Caco-2 (cell line): ENCODE results near the gene TMEM184B. TPM values are rescaled to one million over a fixed set of nuclear protein-coding genes. Genes with fewer than 3 reads are reported as not detected.

Source experiments
- BruUV-seq: library from RNA; stranded (reverse); fragments of 400-500 nt; replicated peaks from 2 replicates; lab custom pipeline; 2021; lab: Mats Ljungman, UMichigan
- CTCF ChIA-PET: fragments of 300-600 bp; sonication (Branson Sonifier 250); formaldehyde crosslinking; loops from one replicate; lab custom pipeline; 2022; ENCODE audit warnings: antibody characterized with exemption; lab: Charles Lee
- POLR2A ChIA-PET: fragments of 300-600 bp; sonication (Branson Sonifier 250); formaldehyde crosslinking; loops from one replicate; lab custom pipeline; 2022; ENCODE audit warnings: antibody characterized with exemption; lab: Charles Lee
- DNase-seq, 2 experiments: peaks; one replicate each; pipeline versions ENCODE4 v3.0.0 to v3.0.0-alpha.2; 2020 to 2022
- H3K27me3 ChIP-seq: replicated peaks from 2 replicates; pipeline ENCODE4 v1.6.0; 2011; ENCODE audit warnings: low read length; ENCODE audit not compliant: control insufficient read depth, insufficient read depth
- H3K36me3 ChIP-seq: 2 replicates; pipeline ENCODE4 v1.5.1; 2011; ENCODE audit warnings: low read length; ENCODE audit not compliant: control insufficient read depth, insufficient read depth
- H3K4me1 ChIP-seq: fragments of 250-450 bp; sonication (Bioruptor Pico); 2 replicates; pipeline ENCODE4 v1.5.1; 2020; ENCODE audit warnings: mild to moderate bottlenecking
- H3K4me3 ChIP-seq: 2 replicates; pipeline ENCODE4 v1.5.1; 2011; ENCODE audit warnings: low read depth, mild to moderate bottlenecking, control low read depth, low read length
- H3K9me3 ChIP-seq: fragments of 250-450 bp; sonication (Bioruptor Pico); 2 replicates; pipeline ENCODE4 v1.5.1; 2020; ENCODE audit warnings: mild to moderate bottlenecking, moderate library complexity
- H3K27ac Mint-ChIP-seq: one replicate; pipeline ENCODE4 v1.8.0; 2022; ENCODE audit warnings: mixed read lengths; ENCODE audit not compliant: unreplicated experiment
- H3K27me3 Mint-ChIP-seq: one replicate; pipeline ENCODE4 v1.8.0; 2022; ENCODE audit warnings: mixed read lengths; ENCODE audit not compliant: insufficient read depth, unreplicated experiment
- H3K36me3 Mint-ChIP-seq: one replicate; pipeline ENCODE4 v1.8.0; 2022; ENCODE audit warnings: mild to moderate bottlenecking, mixed read lengths; ENCODE audit not compliant: insufficient read depth, unreplicated experiment
- H3K4me1 Mint-ChIP-seq: one replicate; pipeline ENCODE4 v1.8.0; 2022; ENCODE audit warnings: low read depth, mixed read lengths; ENCODE audit not compliant: unreplicated experiment
- H3K4me3 Mint-ChIP-seq: one replicate; pipeline ENCODE4 v1.8.0; 2022; ENCODE audit warnings: mild to moderate bottlenecking, moderate library complexity, mixed read lengths; ENCODE audit not compliant: unreplicated experiment
- H3K9me3 Mint-ChIP-seq: one replicate; pipeline ENCODE4 v1.8.0; 2022; ENCODE audit warnings: mixed read lengths; ENCODE audit not compliant: unreplicated experiment
- intact Hi-C: fragments of 100-400 bp; cut with micrococcal nuclease; formaldehyde crosslinking; loops from one replicate; pipeline ENCODE4 v1.10.0; 2022; ENCODE audit not compliant: unreplicated experiment
- total RNA-seq: library from RNA; stranded (reverse); gene quantifications from 2 replicates; pipeline ENCODE4 v1.2.3, GENCODE V29; 2022
- TF ChIP-seq, protein P1 (sequence below), 2 experiments: fragments of 200-600 bp in 1 of 2; IDR thresholded peaks; 1 replicate in 1 of 2; 2 replicates in 1 of 2; pipeline versions ENCODE4 v1.5.1 to v1.8.0; 2011 to 2022; ENCODE audit warnings: antibody characterized with exemption in 1 of 2, control low read depth in 1 of 2, inconsistent platforms in 1 of 2, low read depth in 1 of 2, low read length in 1 of 2, mild to moderate bottlenecking in 1 of 2, moderate library complexity in 1 of 2; ENCODE audit not compliant: insufficient read depth in 1 of 2, severe bottlenecking in 1 of 2, unreplicated experiment in 1 of 2

Gene TMEM184B
- total RNA-seq, 1 experiment from 2014 or later: 53.3 TPM

DNA sequence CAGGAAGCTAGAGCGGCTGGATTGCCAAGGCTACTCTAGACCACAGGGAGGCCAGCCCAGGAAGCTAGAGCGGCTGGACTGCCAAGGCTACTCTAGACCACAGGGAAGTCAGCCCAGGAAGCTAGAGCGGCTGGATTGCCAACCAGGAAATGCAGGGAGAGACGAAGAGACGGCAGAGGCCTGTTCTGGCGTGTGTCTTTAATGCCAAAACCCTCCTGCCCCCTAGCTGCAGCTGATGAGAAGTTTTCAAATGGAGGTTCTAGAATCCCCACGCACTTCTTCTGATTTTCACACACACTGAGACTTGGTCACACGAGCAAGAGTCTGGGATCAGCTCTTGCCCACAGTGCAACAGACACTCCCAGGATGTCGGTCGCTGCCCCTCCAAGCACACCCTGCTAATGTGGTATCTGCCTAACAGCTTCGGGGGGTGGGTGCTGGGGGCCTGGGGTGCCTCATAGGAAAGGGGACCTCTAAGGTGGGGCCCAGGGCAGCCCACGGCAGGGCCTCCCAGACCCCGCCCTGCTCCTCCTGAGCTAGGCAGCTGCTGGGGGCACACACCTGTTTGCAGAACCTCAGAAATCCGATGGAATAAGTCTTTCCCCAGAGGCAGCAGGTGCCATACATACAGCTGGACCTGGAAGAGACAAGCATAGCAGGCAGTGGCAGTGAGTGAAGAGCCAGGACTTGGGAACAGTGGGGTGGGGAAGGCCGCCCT lies 42.5 kb downstream of the TMEM184B start:
- no peak overlapping the region for H3K27ac Mint-ChIP-seq
- no peaks in the 10 kb centered on the region for H3K9me3 ChIP-seq
- peaks cover 3% of the 10 kb centered on the region for H3K36me3 ChIP-seq
- no peak overlapping the region for H3K4me3 Mint-ChIP-seq
- peaks cover 18% of the 10 kb centered on the region for H3K36me3 Mint-ChIP-seq
- TF ChIP-seq, protein P1, sequence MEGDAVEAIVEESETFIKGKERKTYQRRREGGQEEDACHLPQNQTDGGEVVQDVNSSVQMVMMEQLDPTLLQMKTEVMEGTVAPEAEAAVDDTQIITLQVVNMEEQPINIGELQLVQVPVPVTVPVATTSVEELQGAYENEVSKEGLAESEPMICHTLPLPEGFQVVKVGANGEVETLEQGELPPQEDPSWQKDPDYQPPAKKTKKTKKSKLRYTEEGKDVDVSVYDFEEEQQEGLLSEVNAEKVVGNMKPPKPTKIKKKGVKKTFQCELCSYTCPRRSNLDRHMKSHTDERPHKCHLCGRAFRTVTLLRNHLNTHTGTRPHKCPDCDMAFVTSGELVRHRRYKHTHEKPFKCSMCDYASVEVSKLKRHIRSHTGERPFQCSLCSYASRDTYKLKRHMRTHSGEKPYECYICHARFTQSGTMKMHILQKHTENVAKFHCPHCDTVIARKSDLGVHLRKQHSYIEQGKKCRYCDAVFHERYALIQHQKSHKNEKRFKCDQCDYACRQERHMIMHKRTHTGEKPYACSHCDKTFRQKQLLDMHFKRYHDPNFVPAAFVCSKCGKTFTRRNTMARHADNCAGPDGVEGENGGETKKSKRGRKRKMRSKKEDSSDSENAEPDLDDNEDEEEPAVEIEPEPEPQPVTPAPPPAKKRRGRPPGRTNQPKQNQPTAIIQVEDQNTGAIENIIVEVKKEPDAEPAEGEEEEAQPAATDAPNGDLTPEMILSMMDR (IDR thresholded peaks at IDR 0.05; ENCODE audit: insufficient read depth in 1 of 2, low read depth in 1 of 2, low read length in 1 of 2, severe bottlenecking in 1 of 2, unreplicated experiment in 1 of 2): no peak
- BruUV-seq: no TSS peak
- no peaks in the 10 kb centered on the region for H3K9me3 Mint-ChIP-seq
- 0 out of 2 replicates have a peak, but pooled peaks cover 8% of the 10 kb centered on the region for H3K4me1 ChIP-seq
- peaks cover 6% of the 10 kb centered on the region for H3K4me1 Mint-ChIP-seq
- H3K27me3 Mint-ChIP-seq: no peaks in the 10 kb centered on the region
- POLR2A ChIA-PET: no interaction called here
- CTCF ChIA-PET: interaction anchor here (1.7 kb wide), 1 partner anchor 178 kb away, joined by 8 read pairs; no protein-coding TSS in a partner anchor
- H3K4me3 ChIP-seq: no peak overlapping the region
- peak in 1 of 2 experiments; percentile 32 for DNase-seq
- intact Hi-C loops: loop anchor here (1.0 kb wide), 1 partner anchor 130 kb away; no protein-coding TSS in a partner anchor
- H3K27me3 ChIP-seq: no peaks in the 10 kb centered on the region

DNA sequence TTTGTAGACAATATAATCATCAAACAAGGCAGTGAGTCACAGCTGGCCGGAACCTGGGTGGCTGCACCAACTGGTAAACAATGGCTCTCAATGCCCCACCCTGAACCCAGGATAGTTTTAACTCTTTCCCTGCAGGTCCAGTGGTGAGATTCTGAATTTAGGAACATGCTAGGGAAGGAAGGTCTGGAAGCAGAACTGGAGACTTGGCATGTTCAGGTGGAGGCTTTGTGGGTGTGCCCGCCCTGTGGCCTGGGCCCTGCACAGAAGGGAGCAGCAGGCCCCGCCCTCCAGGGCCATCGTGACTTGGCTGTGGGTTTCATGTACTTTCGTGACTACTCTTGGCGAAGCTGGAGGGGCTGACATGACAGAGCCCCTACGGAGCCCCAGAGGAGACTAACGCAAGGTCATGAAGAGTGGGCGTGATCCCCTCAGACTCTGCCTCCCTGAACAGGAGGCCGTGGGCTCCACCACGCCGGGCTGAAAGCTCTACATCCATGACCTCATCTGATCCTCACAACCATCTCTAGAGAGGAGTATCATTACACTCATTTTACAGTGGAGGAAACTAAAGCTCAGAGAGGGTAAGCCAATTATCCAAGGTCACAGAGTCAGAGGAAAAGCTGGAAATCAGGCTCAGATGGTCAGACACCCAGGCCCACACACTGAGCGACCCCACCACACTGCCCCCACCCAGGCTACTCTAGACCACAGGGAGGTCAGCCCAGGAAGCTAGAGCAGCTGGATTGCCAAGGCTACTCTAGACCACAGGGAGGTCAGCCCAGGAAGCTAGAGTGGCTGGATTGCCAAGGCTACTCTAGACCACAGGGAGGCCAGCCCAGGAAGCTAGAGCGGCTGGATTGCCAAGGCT lies 43.7 kb downstream of the TMEM184B start:
- TF ChIP-seq, protein P1 (IDR thresholded peaks at IDR 0.05; ENCODE audit: insufficient read depth in 1 of 2, low read depth in 1 of 2, low read length in 1 of 2, severe bottlenecking in 1 of 2, unreplicated experiment in 1 of 2): no peak
- ChIA-PET POLR2A (no interaction called here), CTCF (interaction anchor here (1.1 to 1.7 kb wide), 2 partner anchors 177 kb away, joined by 4 to 8 read pairs; no protein-coding TSS in a partner anchor)
- Mint-ChIP-seq H3K4me1 (peaks cover 6% of the 10 kb centered on the region), H3K27ac (peak overlapping the region; percentile 67), H3K4me3 (no peak overlapping the region), H3K36me3 (peaks cover 21% of the 10 kb centered on the region), H3K9me3 (no peaks in the 10 kb centered on the region), H3K27me3 (no peaks in the 10 kb centered on the region)
- BruUV-seq: no TSS peak
- DNase-seq: no peak
- Histone ChIP-seq H3K4me3 (no peak overlapping the region), H3K9me3 (no peaks in the 10 kb centered on the region), H3K4me1 (0 out of 2 replicates have a peak, but pooled peaks cover 8% of the 10 kb centered on the region), H3K36me3 (peaks cover 2% of the 10 kb centered on the region; the same call in 1 of the 2 replicates), H3K27me3 (no peaks in the 10 kb centered on the region)
- intact Hi-C loops: no loop called here

DNA sequence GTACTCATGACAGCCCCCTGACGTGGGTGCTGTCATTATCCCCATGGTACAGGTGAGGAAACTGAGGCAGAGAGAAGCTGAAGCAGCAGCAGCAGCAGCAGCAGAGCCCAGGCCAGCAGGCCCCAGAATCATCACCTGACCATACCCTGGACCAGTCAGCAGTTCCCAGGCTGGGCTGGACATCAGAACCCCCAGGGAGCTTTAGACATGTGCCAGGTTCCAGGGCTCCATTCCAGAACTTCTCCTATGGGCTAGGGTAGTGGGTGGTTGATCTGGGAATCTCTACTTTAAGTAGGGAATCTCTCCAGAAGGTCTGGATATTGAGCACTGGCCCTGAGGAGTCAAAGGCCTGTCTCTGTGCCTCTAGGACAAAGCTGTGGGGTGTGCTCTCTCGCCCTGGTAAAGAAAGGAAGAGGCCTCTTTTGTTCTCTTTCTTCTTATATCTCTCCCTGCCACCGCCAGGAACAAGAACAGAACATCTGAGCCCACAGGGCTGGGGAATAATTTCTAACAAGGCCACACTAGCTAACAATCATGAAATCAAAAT lies 44.4 kb downstream of the TMEM184B start:
- ChIA-PET CTCF (interaction anchor here (1.1 kb wide), 1 partner anchor 176 kb away, joined by 4 read pairs; no protein-coding TSS in a partner anchor), POLR2A (no interaction called here)
- Mint-ChIP-seq H3K9me3 (no peaks in the 10 kb centered on the region), H3K4me3 (no peak overlapping the region), H3K27ac (peak overlapping the region; percentile 67), H3K36me3 (peaks cover 22% of the 10 kb centered on the region), H3K4me1 (peaks cover 6% of the 10 kb centered on the region), H3K27me3 (no peaks in the 10 kb centered on the region)
- Histone ChIP-seq H3K9me3 (no peaks in the 10 kb centered on the region), H3K36me3 (peaks cover 2% of the 10 kb centered on the region; the same call in 1 of the 2 replicates), H3K4me3 (no peak overlapping the region), H3K4me1 (0 out of 2 replicates have a peak, but pooled peaks cover 8% of the 10 kb centered on the region), H3K27me3 (no peaks in the 10 kb centered on the region)
- DNase-seq: no peak
- BruUV-seq: no TSS peak
- TF ChIP-seq, protein P1 (IDR thresholded peaks at IDR 0.05; ENCODE audit: insufficient read depth in 1 of 2, low read depth in 1 of 2, low read length in 1 of 2, severe bottlenecking in 1 of 2, unreplicated experiment in 1 of 2): no peak
- intact Hi-C loops: no loop called here
